Measurements from ENCODE around the gene WDR18. TPM values are rescaled to one million over a fixed set of nuclear protein-coding genes. Genes with fewer than 3 reads are reported as not detected.

WDR18 gene
- total and polyA plus RNA-seq, 2 of the 8 experiments (the other 6 are each of a cell fraction or from before 2014, with no cell fraction given), result 87.7 to 177 TPM

GRCh38 chr19:1017115-1017905, 33.2 kb downstream of the WDR18 start:
- Histone ChIP-seq H3K79me1 (ENCODE audit: low read depth, low read length) (peaks cover 24% of the 10 kb centered on the region), H3K18ac (ENCODE audit: extremely low read depth, low read length) (no peak overlapping the region), H3K23me2 (ENCODE audit: low read depth, low read length) (peaks cover 9% of the 10 kb centered on the region), H3K27me3 (replicated peaks in 1 of 4; ENCODE audit: control insufficient read depth in 3 of 4, extremely low read depth in 1 of 4, insufficient read depth in 3 of 4, low read length in 3 of 4) (no peaks in the 10 kb centered on the region), H2AFZ (ENCODE audit: low read length) (no peak overlapping the region), H3K23ac (ENCODE audit: insufficient read length) (no peak overlapping the region), H4K20me1 (replicated peaks in 1 of 2; ENCODE audit: control insufficient read depth in 1 of 2, insufficient read depth in 2 of 2, low read length in 2 of 2) (peaks cover 38 to 53% of the 10 kb centered on the region in 2 experiments), H3K27ac (ENCODE audit: low read depth, low read length) (no peak overlapping the region; the same call in 1 of the 2 replicates), H3K14ac (ENCODE audit: insufficient read length) (no peak overlapping the region), H3K9ac (replicated peaks in 1 of 4; ENCODE audit: extremely low read depth in 1 of 4, low read depth in 3 of 4, low read length in 3 of 4) (0 out of 7 replicates have a peak overlapping the region, but pooled peaks of 1 of the 4 experiments have one; percentile 17), H2BK120ac (replicated peaks; ENCODE audit: low read depth, low read length) (no peak overlapping the region), H3K9me3 (ENCODE audit: insufficient read depth in 2 of 2, low read depth in 1 of 2, low read length in 1 of 2) (no peaks in the 10 kb centered on the region), H2AK5ac (ENCODE audit: low read depth, low read length) (0 out of 2 replicates have a peak overlapping the region, but pooled peaks have one; percentile 13), H2BK12ac (ENCODE audit: low read depth, low read length) (no peak overlapping the region), H3K79me2 (ENCODE audit: control insufficient read depth in 1 of 2, insufficient read depth in 2 of 2, low read length in 2 of 2) (peaks cover 36 to 79% of the 10 kb centered on the region in 2 experiments), H3K4me3 (ENCODE audit: extremely low read depth in 1 of 4, insufficient read depth in 2 of 4, low read depth in 3 of 4, low read length in 4 of 4) (no peak overlapping the region), H3K56ac (replicated peaks; ENCODE audit: insufficient read length, low read depth, low read length) (no peak overlapping the region), H3K4me2 (ENCODE audit: insufficient read depth in 1 of 2, low read depth in 2 of 2, low read length in 2 of 2) (peak overlapping the region in 1 of 2 experiments; percentile 3; a peak in 1 of 4 replicates), H2BK20ac (ENCODE audit: low read length) (no peak overlapping the region), H4K5ac (ENCODE audit: insufficient read length, low read depth, low read length) (no peak overlapping the region), H4K8ac (ENCODE audit: extremely low read depth, insufficient read depth, low read length) (peak overlapping the region; percentile 53), H3K4ac (replicated peaks; ENCODE audit: insufficient read length, low read depth, low read length) (no peak overlapping the region), H2BK15ac (ENCODE audit: low read length) (no peak overlapping the region), H4K91ac (replicated peaks; ENCODE audit: insufficient read length, low read length) (no peak overlapping the region), H3K36me3 (ENCODE audit: control insufficient read depth in 2 of 4, insufficient read depth in 4 of 4, low read length in 3 of 4) (peaks cover 0 to 19% (median 5%) of the 10 kb centered on the region in 4 experiments; a peak in 6 of 8 replicates), H3K4me1 (replicated peaks in 1 of 4; ENCODE audit: control insufficient read depth in 3 of 4, insufficient read depth in 4 of 4, low read length in 3 of 4) (peaks cover 0 to 37% (median 25%) of the 10 kb centered on the region in 4 experiments; a peak in 5 of 7 replicates), H2BK5ac (ENCODE audit: low read depth, low read length) (peak overlapping the region; percentile 55)
- FAIRE-seq (no peak), DNase-seq (ENCODE audit: low read depth in 1 of 2, low spot score in 2 of 2) (no peak)
- WGBS, 2 experiments (ENCODE audit: extremely low coverage in 1 of 2, insufficient coverage in 1 of 2, insufficient read length in 1 of 2, insufficient replicate concordance in 2 of 2, low coverage in 1 of 2, low lambda C conversion rate in 2 of 2, missing lambda C conversion rate in 1 of 2), result 89% methylated on average over 22 of the region's 24 CpGs; no CpG with 5 or more reads in 1 of the 2 experiments
- ChIA-PET POLR2A (ENCODE audit: partially characterized antibody) (interaction anchor here (5.2 to 6.4 kb wide), 2 partner anchors 12 to 20 kb away, joined by 62 to 125 read pairs; partner anchors contain the start of genes ABCA7 and CNN2), CTCF (ENCODE audit: partially characterized antibody) (interaction anchor here (0.8 to 1.2 kb wide), 4 partner anchors 8 to 50 kb away, joined by 3 to 4 read pairs (median 3); no protein-coding TSS in a partner anchor)
- TF ChIP-seq POLR2A (IDR thresholded peaks at IDR 0.05; ENCODE audit: control extremely low read depth in 1 of 2, low read depth in 2 of 2, low read length in 2 of 2), result no peak
- no peak for TF ChIP-seq CTBP2 (IDR thresholded peaks at IDR 0.05; ENCODE audit: borderline replicate concordance, insufficient read depth, insufficient read length, low read length)
- TF ChIP-seq KDM1A (IDR thresholded peaks at IDR 0.05; ENCODE audit: borderline replicate concordance, low read length), result no peak
- TF ChIP-seq SP2 (IDR thresholded peaks at IDR 0.05; ENCODE audit: low read length), result no peak
- TF ChIP-seq SP4 (IDR thresholded peaks at IDR 0.05; ENCODE audit: low read length), result no peak
- TF ChIP-seq TAF1 (IDR thresholded peaks at IDR 0.05; ENCODE audit: low read depth, low read length), result no peak
- no peak for TF ChIP-seq GABPA (IDR thresholded peaks at IDR 0.05; ENCODE audit: borderline replicate concordance, insufficient read depth, low read length)
- TF ChIP-seq FOSL1 (IDR thresholded peaks at IDR 0.05; ENCODE audit: insufficient read depth, low read depth, low read length), result no peak
- no peak for TF ChIP-seq TEAD4 (IDR thresholded peaks at IDR 0.05; ENCODE audit: low read depth, low read length)
- TF ChIP-seq CBX8 (IDR thresholded peaks at IDR 0.05; ENCODE audit: borderline replicate concordance, low read depth, low read length), result no peak
- no peak for TF ChIP-seq PHF8 (conservative IDR thresholded peaks at IDR 0.05; ENCODE audit: low read depth, low read length)
- TF ChIP-seq ZNF274 (IDR thresholded peaks at IDR 0.05; ENCODE audit: borderline replicate concordance, extremely low read depth, low read length), result no peak

All from H1 (cell line).